ENCODE data around the gene OR6V1.
A peak's percentile ranks its signal among the peaks of the same experiment; 100 is the strongest.

Gene OR6V1

DNA sequence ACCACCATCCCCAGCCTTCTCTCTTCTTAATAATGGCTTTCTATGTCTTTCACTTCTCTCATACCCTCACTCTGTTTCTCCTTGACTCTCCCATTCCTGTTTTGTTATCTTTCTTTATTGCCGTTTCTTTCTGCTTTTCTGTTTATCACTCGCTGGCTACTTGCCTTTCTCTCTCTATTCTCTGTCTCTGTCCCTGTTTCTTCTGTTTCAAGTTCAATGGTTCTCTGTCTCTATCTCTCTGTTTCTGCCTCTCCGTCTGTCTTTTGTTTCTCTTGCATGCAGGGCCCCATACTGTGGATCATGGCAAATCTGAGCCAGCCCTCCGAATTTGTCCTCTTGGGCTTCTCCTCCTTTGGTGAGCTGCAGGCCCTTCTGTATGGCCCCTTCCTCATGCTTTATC lies at the start of gene OR6V1:
Gene OR6V1 (plus strand): TSS at position 301 of the 400 bp plus-strand sequence. CDS start 0 bp downstream, at position 301.
- DNase-seq, result no peak

DNA sequence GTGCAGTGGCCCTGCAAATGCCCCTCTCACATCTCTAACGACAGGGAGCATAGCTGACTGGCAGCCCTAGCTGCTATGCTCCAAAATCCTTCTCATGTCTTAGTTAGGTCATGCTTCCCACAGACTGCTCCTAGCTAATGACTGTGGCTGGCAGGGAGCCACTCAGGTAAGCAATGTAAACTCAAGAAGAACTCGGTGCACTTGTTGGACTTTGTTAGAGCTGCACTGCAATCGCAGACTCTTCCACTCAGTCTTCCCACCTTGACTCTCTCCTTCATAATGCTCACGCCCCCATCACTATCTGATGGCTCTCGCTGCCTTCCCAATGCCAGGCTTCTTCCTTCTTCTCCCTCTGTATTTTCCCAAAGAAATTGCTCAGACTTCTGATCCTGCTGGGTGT lies 49.2 kb upstream of the OR6V1 start:
- no peak for DNase-seq

GRCh38 chr7:143003393-143004051 lies 48.6 kb upstream of the OR6V1 start:
- peak; percentile 55 for DNase-seq

DNA sequence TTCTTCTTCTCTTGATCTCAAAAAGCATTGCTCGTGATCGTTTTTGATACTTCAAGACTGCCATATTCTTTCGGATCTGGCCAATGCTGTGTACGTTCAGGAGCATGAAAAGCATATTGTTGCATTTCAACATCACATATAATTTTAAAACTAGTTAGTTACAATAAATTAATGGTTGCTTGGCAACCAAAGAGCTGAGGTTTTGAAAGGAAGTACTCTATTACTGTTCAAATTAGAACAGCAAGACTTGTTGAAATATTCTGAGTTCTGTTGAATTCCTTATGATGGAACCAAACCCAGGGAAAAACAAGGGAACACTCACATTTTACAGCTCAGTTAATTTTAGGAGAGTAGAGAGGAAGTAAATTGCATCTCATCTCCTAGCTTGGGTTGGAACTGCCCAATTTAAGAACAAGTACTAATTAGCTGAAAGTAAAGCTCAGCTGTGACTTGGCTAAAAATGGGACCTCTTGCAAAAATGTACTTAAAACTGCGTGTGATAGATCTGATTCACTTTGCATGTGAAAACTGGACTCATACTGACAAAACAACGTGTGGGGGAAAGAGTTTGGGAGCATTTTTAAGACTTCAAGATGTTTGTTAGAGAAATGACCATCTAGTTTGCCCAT lies 46.4 kb upstream of the OR6V1 start:
- no peak for DNase-seq

GRCh38 chr7:143008007-143008901 lies 43.9 kb upstream of the OR6V1 start:
- peak; percentile 71 for DNase-seq

GRCh38 chr7:143012001-143012400 lies 40.1 kb upstream of the OR6V1 start:
- no peak for DNase-seq

- DNase-seq, result no peak
Observed at GRCh38 chr7:143012409-143012808, 39.7 kb upstream of the OR6V1 start.

DNA sequence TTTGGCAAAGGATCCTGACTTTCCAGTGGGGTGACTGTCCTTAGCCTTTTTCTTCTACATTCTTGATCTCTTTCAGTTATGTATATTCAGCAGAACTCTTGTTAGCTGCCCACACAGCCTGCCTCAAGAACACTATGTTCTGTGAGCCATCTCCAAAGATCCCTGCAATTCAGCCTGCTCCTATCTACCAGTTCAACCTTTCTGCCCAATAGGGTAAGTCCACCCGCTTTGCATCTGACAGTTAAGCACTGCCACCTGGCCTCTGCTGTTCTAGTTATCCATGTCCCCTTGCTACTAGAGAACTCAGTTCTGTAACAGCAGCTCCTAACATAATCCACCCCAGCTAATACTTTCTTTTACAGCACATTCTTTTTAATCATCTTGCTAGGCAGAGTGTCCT lies 38.7 kb upstream of the OR6V1 start:
- no peak for DNase-seq

GRCh38 chr7:143013893-143014292 lies 38.2 kb upstream of the OR6V1 start:
- no peak for DNase-seq

DNA sequence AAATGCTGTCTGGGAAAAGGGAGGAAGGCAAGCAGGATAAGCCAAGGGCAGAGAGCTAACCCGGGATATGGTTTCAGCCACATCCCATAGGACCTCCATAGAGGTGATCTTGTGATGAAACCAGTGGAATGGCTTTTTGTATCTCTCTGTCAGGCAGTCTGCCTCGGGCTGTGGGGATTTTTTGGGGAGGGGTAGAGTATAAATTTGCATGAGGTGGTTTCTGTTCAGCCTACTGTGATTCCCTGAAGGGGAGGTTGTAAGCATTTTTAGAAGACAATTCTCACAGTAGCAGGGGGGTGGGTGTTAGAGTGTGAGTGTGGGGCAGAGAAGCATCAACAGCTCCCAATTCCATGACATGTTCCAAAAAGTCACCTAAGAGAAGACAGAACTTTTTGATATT lies 37.1 kb upstream of the OR6V1 start:
- DNase-seq, result no peak

DNA sequence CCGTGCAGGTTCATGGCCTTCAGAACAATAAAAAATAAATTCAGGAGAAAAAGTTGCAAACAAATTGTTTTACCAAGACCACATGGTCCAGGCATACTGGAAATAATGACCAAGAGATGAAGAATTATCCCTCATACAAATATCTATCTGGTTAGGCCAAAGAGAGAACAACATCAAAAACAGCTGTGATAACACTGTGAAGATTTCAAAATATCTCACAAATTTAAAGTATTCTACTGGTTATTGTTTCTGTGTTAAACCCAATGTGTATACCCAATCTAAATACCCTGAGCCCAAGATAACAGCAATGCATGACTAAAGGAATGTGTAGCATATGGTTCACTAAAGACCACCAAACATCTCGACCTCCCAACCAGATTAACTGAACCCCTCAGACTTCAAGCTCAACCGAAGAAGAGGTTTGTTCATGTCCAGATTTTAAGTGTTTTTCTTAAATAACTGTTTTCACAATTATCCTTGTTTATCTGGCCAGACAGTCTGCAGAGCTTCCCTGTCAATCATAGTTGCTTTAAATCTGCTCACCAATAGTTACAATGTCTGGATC lies 36.1 kb upstream of the OR6V1 start:
- DNase-seq, result no peak

DNA sequence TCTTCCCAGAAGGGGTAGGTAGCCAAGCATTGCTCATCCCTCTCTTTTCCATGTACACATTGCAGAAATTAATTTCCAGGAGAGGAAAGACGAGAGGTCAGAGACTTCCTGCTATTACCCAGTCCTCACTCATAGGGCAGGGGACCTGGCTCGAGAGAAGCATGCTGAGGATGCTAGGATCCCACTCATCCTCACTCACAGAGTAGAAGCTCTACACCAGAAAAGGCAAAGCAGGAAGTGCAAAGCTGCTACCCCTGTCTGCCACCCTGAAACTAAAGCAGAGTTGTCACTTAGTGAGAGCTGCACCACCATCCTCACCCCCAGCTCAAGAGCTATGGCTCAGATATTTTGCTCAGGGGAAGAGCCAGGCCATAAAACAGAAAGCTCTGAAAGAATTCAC lies 35.1 kb upstream of the OR6V1 start:
- no peak for DNase-seq

GRCh38 chr7:143018931-143019330 lies 33.2 kb upstream of the OR6V1 start:
- DNase-seq, result no peak

DNA sequence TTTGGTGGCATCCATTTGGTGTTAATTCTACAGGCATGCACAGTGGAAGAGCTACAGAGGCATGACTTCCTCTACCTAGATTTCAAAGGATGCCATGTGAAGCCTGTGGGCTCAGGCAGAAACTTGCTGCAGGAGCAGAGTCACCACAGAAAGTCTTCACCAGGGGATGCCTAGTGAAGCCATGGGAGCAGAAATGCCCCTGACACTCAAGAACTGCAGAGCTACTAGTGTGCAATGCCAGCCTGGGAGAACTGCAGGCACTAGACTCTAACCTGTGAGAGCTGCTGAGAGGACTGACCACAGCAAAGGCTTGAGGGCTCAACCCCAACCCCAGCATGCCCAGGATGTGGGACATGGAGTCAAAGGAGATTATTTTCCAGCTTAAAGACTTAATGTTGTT lies 29.1 kb upstream of the OR6V1 start:
- DNase-seq, result no peak

GRCh38 chr7:143025371-143025770 lies 26.8 kb upstream of the OR6V1 start:
- DNase-seq, result no peak

GRCh38 chr7:143027032-143027431 lies 25.1 kb upstream of the OR6V1 start, which contains the start of gene OR9A2:
OR9A2 (minus strand) TSS chr7:143027132; CDS start chr7:143027132, 0 bp downstream.
- no peak for DNase-seq

- DNase-seq, result no peak
Observed at GRCh38 chr7:143027683-143028082, 24.5 kb upstream of the OR6V1 start.

DNA sequence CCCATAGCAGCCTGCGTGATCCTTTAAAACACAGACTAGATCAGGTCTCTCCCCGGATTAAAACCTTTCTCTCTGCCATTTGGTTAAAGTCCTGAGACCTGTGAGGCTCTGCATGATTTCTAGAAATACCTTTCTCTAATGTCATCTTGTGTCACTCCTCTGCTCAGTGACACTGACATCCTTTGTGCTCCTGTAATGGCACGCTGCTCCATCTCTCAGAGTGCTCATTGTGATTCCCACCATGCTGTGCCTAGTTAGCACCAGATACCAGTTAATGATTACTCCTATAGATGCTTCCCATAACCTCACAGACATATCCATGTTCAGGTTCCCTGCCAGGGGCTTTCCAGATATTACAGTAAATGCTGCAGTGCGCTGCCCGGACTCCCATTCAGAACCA lies 13.5 kb upstream of the OR6V1 start:
- DNase-seq, result no peak

GRCh38 chr7:143040209-143040715 lies 11.9 kb upstream of the OR6V1 start:
- DNase-seq, result no peak

DNA sequence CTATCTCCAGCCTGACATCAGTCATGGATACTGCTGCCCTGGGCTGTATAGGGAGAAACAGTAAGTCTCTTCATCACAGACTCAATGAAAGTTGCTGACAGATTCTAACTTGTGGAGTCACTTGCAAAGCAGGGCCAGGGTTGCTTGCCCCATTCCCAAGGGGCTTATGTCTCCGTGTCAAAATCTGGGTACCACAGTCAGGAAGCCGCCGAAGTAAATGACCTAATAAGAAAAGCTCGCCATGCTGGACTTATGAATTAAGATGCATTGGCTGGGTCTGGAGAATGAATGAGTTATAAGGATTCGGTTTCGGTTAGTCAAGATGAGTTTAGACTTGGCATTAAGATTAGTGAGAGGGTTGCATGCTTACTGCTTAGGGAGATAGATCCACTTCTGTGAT lies 10.8 kb upstream of the OR6V1 start:
- no peak for DNase-seq

DNA sequence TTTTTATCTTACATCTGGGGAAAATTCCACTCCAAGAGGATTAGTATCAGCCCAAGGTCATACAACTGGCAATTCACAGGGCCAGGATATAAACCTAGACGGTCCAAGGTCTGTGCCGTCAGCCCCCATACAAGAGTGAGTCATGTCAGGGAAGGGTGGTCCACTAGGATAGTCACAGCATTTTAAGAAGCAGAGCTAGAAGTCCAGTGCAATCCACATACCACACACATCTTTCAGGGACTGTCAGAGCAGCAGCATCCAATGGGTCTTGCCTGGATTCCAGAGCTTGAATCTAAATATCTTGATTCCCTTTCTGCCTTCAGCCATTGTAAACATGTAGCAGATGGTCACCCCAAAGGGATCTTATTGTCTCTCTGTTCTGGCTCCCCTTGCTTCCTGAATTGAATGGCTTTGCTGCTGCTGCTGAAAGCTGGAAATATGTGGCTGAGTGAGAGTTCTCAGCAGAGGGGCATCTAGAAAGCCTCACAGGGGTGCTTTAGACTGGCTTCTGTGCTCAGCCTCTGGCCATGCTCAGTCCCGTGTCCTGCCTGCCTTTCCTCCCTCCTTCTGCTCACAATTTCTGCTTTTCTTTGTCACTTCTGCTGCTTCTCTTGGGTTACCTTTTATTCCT lies 9.9 kb upstream of the OR6V1 start:
- DNase-seq, result no peak

DNA sequence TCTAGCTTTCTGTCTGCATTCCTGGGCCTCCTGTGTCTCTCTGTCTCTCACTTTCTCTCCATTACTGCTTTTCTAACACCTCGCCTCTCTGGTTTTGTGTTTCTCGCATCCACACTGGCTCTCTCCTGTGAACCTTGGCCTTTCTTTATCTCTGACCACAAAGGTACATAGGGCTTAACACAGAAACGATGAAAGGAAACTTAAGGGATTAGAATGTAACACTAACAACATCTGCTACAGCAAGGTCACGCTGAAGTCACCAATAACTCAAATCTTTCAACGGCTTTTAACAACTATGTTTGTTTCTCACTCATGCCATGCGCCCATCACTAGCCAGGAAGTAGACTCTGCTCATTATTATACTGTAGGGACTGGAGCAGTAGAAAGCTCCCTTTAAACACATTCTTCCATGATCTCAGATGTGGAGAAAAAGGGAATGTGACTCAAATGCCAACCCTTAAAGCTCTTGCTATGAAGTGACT lies 9.3 kb upstream of the OR6V1 start:
- no peak for DNase-seq

GRCh38 chr7:143043391-143043790 lies 8.8 kb upstream of the OR6V1 start:
- no peak for DNase-seq
